HT1080 (cell line): ENCODE data around the gene TXNDC17. TPM values are rescaled to one million over a fixed set of nuclear protein-coding genes. Genes with fewer than 3 reads are reported as not detected.
"Not testable (repeated sequence)": the region's sequence is repeated elsewhere in the genome, so short reads cannot be mapped to it uniquely, and the experiment has no call there.

Experiments used
- DNase-seq: peaks from one replicate; pipeline ENCODE4 v3.0.0-alpha.2; 2015; ENCODE audit warnings: low read depth
- total RNA-seq: library from RNA; depleted of rRNA; stranded (reverse); fragments of >200 nt; shearing (Covaris generic); gene quantifications from 2 replicates; pipeline ENCODE4 v1.2.3, GENCODE V29; 2014

Gene TXNDC17
- total RNA-seq, 1 experiment from 2014 or later = 108 TPM

GRCh38 chr17:6660101-6660500 lies 19.2 kb downstream of the TXNDC17 start:
- DNase-seq = no peak

GRCh38 chr17:6660805-6661463 lies 20.1 kb downstream of the TXNDC17 start:
- DNase-seq = no peak

GRCh38 chr17:6661464-6661848 lies 20.6 kb downstream of the TXNDC17 start:
- no peak for DNase-seq

- DNase-seq = not testable (repeated sequence)
These were observed 22.3 kb downstream of the TXNDC17 start for GRCh38 chr17:6663200-6663599.

- DNase-seq = peak; percentile 65
These were observed 25.2 kb downstream of the TXNDC17 start for GRCh38 chr17:6666077-6666521.

GRCh38 chr17:6666557-6666956 lies 25.7 kb downstream of the TXNDC17 start:
- no peak for DNase-seq

- DNase-seq = no peak
These were observed 26.7 kb downstream of the TXNDC17 start for GRCh38 chr17:6667516-6667915.

GRCh38 chr17:6668219-6668618 lies 27.4 kb downstream of the TXNDC17 start:
- DNase-seq = no peak

- no peak for DNase-seq
These were observed 28.0 kb downstream of the TXNDC17 start for GRCh38 chr17:6668727-6669425.

GRCh38 chr17:6669479-6670212 lies 28.8 kb downstream of the TXNDC17 start:
- DNase-seq = peak; percentile 57

GRCh38 chr17:6670571-6670970 lies 29.7 kb downstream of the TXNDC17 start:
- no peak for DNase-seq

GRCh38 chr17:6670999-6671398 lies 30.1 kb downstream of the TXNDC17 start:
- no peak for DNase-seq

GRCh38 chr17:6671431-6671830 lies 30.6 kb downstream of the TXNDC17 start:
- DNase-seq = no peak

- no peak for DNase-seq
These were observed 33.7 kb downstream of the TXNDC17 start for GRCh38 chr17:6674586-6674985.

- DNase-seq = no peak
These were observed 34.5 kb downstream of the TXNDC17 start for GRCh38 chr17:6675201-6675825.

GRCh38 chr17:6676802-6677157 lies 35.9 kb downstream of the TXNDC17 start:
- DNase-seq = no peak

GRCh38 chr17:6677158-6677831 lies 36.4 kb downstream of the TXNDC17 start:
- peak; percentile 64 for DNase-seq

GRCh38 chr17:6677946-6678345 lies 37.1 kb downstream of the TXNDC17 start:
- no peak for DNase-seq

GRCh38 chr17:6679241-6679640 lies 38.4 kb downstream of the TXNDC17 start:
- DNase-seq = no peak

GRCh38 chr17:6681176-6681575 lies 40.3 kb downstream of the TXNDC17 start:
- no peak for DNase-seq

GRCh38 chr17:6681671-6682070 lies 40.8 kb downstream of the TXNDC17 start:
- DNase-seq = no peak
